ENCODE results near the gene PPP1CB. TPM values are rescaled to one million over a fixed set of nuclear protein-coding genes. Genes with fewer than 3 reads are reported as not detected.

The PPP1CB gene
- total RNA-seq, 4 donors from 2014 or later: 99.9 to 151 (median 119) TPM

GRCh38 chr2:28768952-28769351, 17.3 kb downstream of the PPP1CB start:
- TF ChIP-seq CTCF (IDR thresholded peaks at IDR 0.05) (no peak), POLR2A (IDR thresholded peaks at IDR 0.05) (no peak)
- H3K4me3 ChIP-seq (ENCODE audit: low read depth, poor library complexity, severe bottlenecking): no peak overlapping the region
- 96 to 100% methylated on average over 5 of the region's 5 CpGs for WGBS, 2 donors
- intact Hi-C loops (cut with DNase I; ENCODE audit: low total_unique reads): no loop called here
- no peak for DNase-seq (ENCODE audit: low spot score in 2 of 2)

GRCh38 chr2:28772351-28772750, 20.7 kb downstream of the PPP1CB start:
- no peak for DNase-seq (ENCODE audit: low spot score in 2 of 2)
- no peak for TF ChIP-seq POLR2A (IDR thresholded peaks at IDR 0.05)
- no peak for TF ChIP-seq CTCF (IDR thresholded peaks at IDR 0.05)
- H3K4me3 ChIP-seq (ENCODE audit: low read depth, poor library complexity, severe bottlenecking): no peak overlapping the region
- intact Hi-C loops (cut with DNase I; ENCODE audit: low total_unique reads): no loop called here
- 68 to 72% methylated on average over 2 of the region's 2 CpGs for WGBS, 2 donors

- TF ChIP-seq CTCF (IDR thresholded peaks at IDR 0.05) (no peak), POLR2A (IDR thresholded peaks at IDR 0.05) (no peak)
- no peak for DNase-seq (ENCODE audit: low spot score in 2 of 2)
- 87 to 91% methylated on average over 6 of the region's 6 CpGs for WGBS, 2 donors
- H3K4me3 ChIP-seq (ENCODE audit: low read depth, poor library complexity, severe bottlenecking): no peak overlapping the region
- intact Hi-C loops (cut with DNase I; ENCODE audit: low total_unique reads): no loop called here
Observed at GRCh38 chr2:28776471-28776870, 24.8 kb downstream of the PPP1CB start.

GRCh38 chr2:28778392-28778791, 26.8 kb downstream of the PPP1CB start:
- WGBS, 2 donors: 93 to 94% methylated on average over 5 of the region's 5 CpGs
- DNase-seq (ENCODE audit: low spot score in 2 of 2): no peak
- TF ChIP-seq CTCF (IDR thresholded peaks at IDR 0.05): no peak
- no peak for TF ChIP-seq POLR2A (IDR thresholded peaks at IDR 0.05)
- intact Hi-C loops (cut with DNase I; ENCODE audit: low total_unique reads): no loop called here
- no peak overlapping the region for H3K4me3 ChIP-seq (ENCODE audit: low read depth, poor library complexity, severe bottlenecking)

GRCh38 chr2:28779001-28779400, 27.4 kb downstream of the PPP1CB start:
- TF ChIP-seq CTCF (IDR thresholded peaks at IDR 0.05) (no peak), POLR2A (IDR thresholded peaks at IDR 0.05) (no peak)
- intact Hi-C loops (cut with DNase I; ENCODE audit: low total_unique reads): no loop called here
- DNase-seq (ENCODE audit: low spot score in 2 of 2): no peak
- H3K4me3 ChIP-seq (ENCODE audit: low read depth, poor library complexity, severe bottlenecking): no peak overlapping the region
- WGBS, 2 donors: 89 to 90% methylated on average over 2 of the region's 2 CpGs

- WGBS, 2 donors: 68 to 73% methylated on average over 2 of the region's 2 CpGs
- TF ChIP-seq POLR2A (IDR thresholded peaks at IDR 0.05) (no peak), CTCF (IDR thresholded peaks at IDR 0.05) (no peak)
- no peak for DNase-seq (ENCODE audit: low spot score in 2 of 2)
- no peak overlapping the region for H3K4me3 ChIP-seq (ENCODE audit: low read depth, poor library complexity, severe bottlenecking)
- intact Hi-C loops (cut with DNase I; ENCODE audit: low total_unique reads): no loop called here
Observed at GRCh38 chr2:28780496-28780895, 28.9 kb downstream of the PPP1CB start.
